GM23338 (cell line): ENCODE results near the gene SMIM21.

Experiments
- CREB1 ChIP-seq: fragments of 250-450 bp; sonication (Bioruptor Pico); IDR thresholded peaks from 2 replicates; pipeline ENCODE4 v1.5.0; 2020; ENCODE audit warnings: low read depth, mild to moderate bottlenecking, moderate library complexity
- CTCF ChIP-seq, 2 experiments: fragments of 200-600 bp in 1 of 2; sonication (generic) in 1 of 2; conservative IDR thresholded peaks; 2 replicates each; pipeline versions ENCODE4 v1.5.1 to v1.6.1; 2016 to 2017; ENCODE audit warnings: antibody characterized with exemption in 2 of 2, low read depth in 2 of 2, mild to moderate bottlenecking in 2 of 2, moderate library complexity in 1 of 2
- EZH2 ChIP-seq: fragments of 200-600 bp; sonication (generic); IDR thresholded peaks from one replicate; pipeline ENCODE4 v1.8.0; 2017; ENCODE audit warnings: antibody characterized with exemption, mild to moderate bottlenecking, low read depth; ENCODE audit not compliant: unreplicated experiment
- EZH2phosphoT487 ChIP-seq: fragments of 200-600 bp; sonication (generic); IDR thresholded peaks from one replicate; pipeline ENCODE4 v1.8.1; 2018; ENCODE audit warnings: antibody characterized with exemption; ENCODE audit not compliant: unreplicated experiment
- JUNB ChIP-seq: IDR thresholded peaks from one replicate; pipeline ENCODE4 v1.6.1; 2016; ENCODE audit warnings: antibody characterized with exemption; ENCODE audit not compliant: unreplicated experiment
- NANOG ChIP-seq: IDR thresholded peaks from 2 replicates; pipeline ENCODE4 v1.6.1; 2016; ENCODE audit warnings: antibody characterized with exemption, borderline replicate concordance
- POLR2AphosphoS5 ChIP-seq: IDR thresholded peaks from 2 replicates; pipeline ENCODE4 v1.6.1; 2016; ENCODE audit warnings: antibody characterized with exemption, low read depth
- REST ChIP-seq: IDR thresholded peaks from one replicate; pipeline ENCODE4 v1.6.1; 2018; ENCODE audit warnings: antibody characterized with exemption; ENCODE audit not compliant: unreplicated experiment
- STAT1 ChIP-seq: IDR thresholded peaks from one replicate; pipeline ENCODE4 v1.6.1; 2016; ENCODE audit warnings: antibody characterized with exemption; ENCODE audit not compliant: unreplicated experiment
- ZNF114 ChIP-seq: fragments of 250-450 bp; sonication (Bioruptor Pico); IDR thresholded peaks from 2 replicates; pipeline ENCODE4 v1.5.0; 2020; ENCODE audit warnings: mild to moderate bottlenecking, moderate library complexity
- ZNF331 ChIP-seq: fragments of 250-450 bp; sonication (Bioruptor Pico); IDR thresholded peaks from 2 replicates; pipeline ENCODE4 v1.5.0; 2020; ENCODE audit warnings: low read depth, mild to moderate bottlenecking, moderate library complexity
- TF ChIP-seq, protein P1 (sequence below): IDR thresholded peaks from 2 replicates; pipeline ENCODE4 v1.6.1; 2016; ENCODE audit warnings: antibody characterized with exemption

GRCh38 chr18:75374466-75374865, 53.0 kb downstream of the SMIM21 start:
- TF ChIP-seq CTCF (conservative IDR thresholded peaks at IDR 0.05; ENCODE audit: low read depth in 2 of 2), result no peak
- TF ChIP-seq POLR2AphosphoS5, result no peak
- TF ChIP-seq EZH2, result no peak
- no peak for TF ChIP-seq REST
- TF ChIP-seq CREB1 (CRISPR knock-in tag), result no peak
- TF ChIP-seq EZH2phosphoT487, result no peak
- no peak for TF ChIP-seq JUNB
- TF ChIP-seq NANOG, result no peak
- no peak for TF ChIP-seq ZNF331
- no peak for TF ChIP-seq STAT1
- TF ChIP-seq, protein P1, sequence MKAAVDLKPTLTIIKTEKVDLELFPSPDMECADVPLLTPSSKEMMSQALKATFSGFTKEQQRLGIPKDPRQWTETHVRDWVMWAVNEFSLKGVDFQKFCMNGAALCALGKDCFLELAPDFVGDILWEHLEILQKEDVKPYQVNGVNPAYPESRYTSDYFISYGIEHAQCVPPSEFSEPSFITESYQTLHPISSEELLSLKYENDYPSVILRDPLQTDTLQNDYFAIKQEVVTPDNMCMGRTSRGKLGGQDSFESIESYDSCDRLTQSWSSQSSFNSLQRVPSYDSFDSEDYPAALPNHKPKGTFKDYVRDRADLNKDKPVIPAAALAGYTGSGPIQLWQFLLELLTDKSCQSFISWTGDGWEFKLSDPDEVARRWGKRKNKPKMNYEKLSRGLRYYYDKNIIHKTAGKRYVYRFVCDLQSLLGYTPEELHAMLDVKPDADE, result no peak
- no peak for TF ChIP-seq ZNF114 (CRISPR knock-in tag)
